ENCODE measurements around the gene ZFHX2. TPM values are rescaled to one million over a fixed set of nuclear protein-coding genes. Genes with fewer than 3 reads are reported as not detected.

ZFHX2 gene
- total RNA-seq, 4 donors from 2014 or later: under 0.01 to 0.42 (median 0.20) TPM

GRCh38 chr14:23523229-23524016 lies 28.1 kb downstream of the ZFHX2 start:
- DNase-seq: no peak
- TF ChIP-seq CTCF (IDR thresholded peaks at IDR 0.05) (no peak), POLR2A (IDR thresholded peaks at IDR 0.05) (no peak)

GRCh38 chr14:23522643-23523198 lies 28.8 kb downstream of the ZFHX2 start:
- no peak for DNase-seq
- Histone ChIP-seq H3K27me3 (no peaks in the 10 kb centered on the region), H3K9me3 (no peaks in the 10 kb centered on the region), H3K4me1 (no peaks in the 10 kb centered on the region), H3K27ac (no peak overlapping the region), H3K4me3 (no peak overlapping the region), H3K36me3 (no peaks in the 10 kb centered on the region)
- TF ChIP-seq POLR2A (IDR thresholded peaks at IDR 0.05): no peak
- intact Hi-C loops (cut with DNase I): no loop called here
- WGBS, 2 donors: 64 to 76% methylated on average over 2 to 8 of the region's 9 CpGs

More at GRCh38 chr14:23523229-23524016, 28.1 kb downstream of the ZFHX2 start:
- Histone ChIP-seq H3K9me3 (no peaks in the 10 kb centered on the region), H3K27ac (no peak overlapping the region), H3K27me3 (no peaks in the 10 kb centered on the region), H3K4me1 (no peaks in the 10 kb centered on the region), H3K36me3 (no peaks in the 10 kb centered on the region), H3K4me3 (no peak overlapping the region)
- intact Hi-C loops (cut with DNase I): no loop called here
- WGBS, 2 donors: 87 to 90% methylated on average over 13 to 14 of the region's 16 CpGs

- Histone ChIP-seq H3K9me3 (no peaks in the 10 kb centered on the region), H3K27ac (no peak overlapping the region), H3K4me3 (no peak overlapping the region), H3K4me1 (no peaks in the 10 kb centered on the region), H3K27me3 (no peaks in the 10 kb centered on the region), H3K36me3 (no peaks in the 10 kb centered on the region)
- WGBS, 2 donors: 64 to 65% methylated on average over 4 to 8 of the region's 20 CpGs
- no peak for DNase-seq
- TF ChIP-seq POLR2A (IDR thresholded peaks at IDR 0.05): no peak
- no peak for TF ChIP-seq CTCF (IDR thresholded peaks at IDR 0.05)
- intact Hi-C loops (cut with DNase I): no loop called here
These were observed 29.6 kb downstream of the ZFHX2 start for GRCh38 chr14:23521785-23522640.

- DNase-seq: no peak
- Histone ChIP-seq H3K4me3 (no peak overlapping the region), H3K27me3 (no peaks in the 10 kb centered on the region), H3K27ac (no peak overlapping the region), H3K4me1 (no peaks in the 10 kb centered on the region), H3K9me3 (no peaks in the 10 kb centered on the region), H3K36me3 (no peaks in the 10 kb centered on the region)
- no peak for TF ChIP-seq CTCF (IDR thresholded peaks at IDR 0.05)
- TF ChIP-seq POLR2A (IDR thresholded peaks at IDR 0.05): no peak
- intact Hi-C loops (cut with DNase I): no loop called here
- WGBS, 2 donors: 81 to 84% methylated on average over 10 of the region's 14 CpGs
These were observed 30.5 kb downstream of the ZFHX2 start for GRCh38 chr14:23520899-23521533.

- 76 to 83% methylated on average over 1 to 4 of the region's 4 CpGs for WGBS, 2 donors
- Histone ChIP-seq H3K9me3 (no peaks in the 10 kb centered on the region), H3K36me3 (no peaks in the 10 kb centered on the region), H3K4me1 (peaks cover 0 to 9% (median 0%) of the 10 kb centered on the region in 3 donors), H3K27ac (no peak overlapping the region), H3K4me3 (no peak overlapping the region), H3K27me3 (no peaks in the 10 kb centered on the region)
- DNase-seq: no peak
- no peak for TF ChIP-seq CTCF (IDR thresholded peaks at IDR 0.05)
- TF ChIP-seq POLR2A (IDR thresholded peaks at IDR 0.05): no peak
- intact Hi-C loops (cut with DNase I): no loop called here
These were observed 32.9 kb downstream of the ZFHX2 start for GRCh38 chr14:23518709-23519108.
